SK-N-SH (cell line): Measurements from ENCODE around the gene LIN37. TPM values are rescaled to one million over a fixed set of nuclear protein-coding genes. Genes with fewer than 3 reads are reported as not detected.
A peak's percentile ranks its signal among the peaks of the same experiment; 100 is the strongest.

ENCODE experiments used
- CTCF ChIA-PET: fragments of 300-600, 350-600 bp; formaldehyde crosslinking; extraction: SDS; loops from one replicate; lab custom pipeline; 2021; lab: Yijun Ruan, JAX
- POLR2A ChIA-PET: fragments of 350-600 bp; sonication (Branson Sonifier 250); formaldehyde crosslinking; extraction: SDS; loops from one replicate; lab custom pipeline; 2020; ENCODE audit warnings: antibody characterized with exemption, inconsistent platforms; lab: Yijun Ruan, JAX
- DNase-seq: peaks from one replicate; pipeline ENCODE4 v3.0.0; 2012
- H2AFZ ChIP-seq: fragments of 200-600 bp; sonication (generic); 2 replicates; pipeline ENCODE4 v1.8.1; 2016; ENCODE audit warnings: antibody characterized with exemption, mild to moderate bottlenecking, low read depth
- H3F3A ChIP-seq: fragments of 200-600 bp; sonication (generic); replicated peaks from 2 replicates; pipeline ENCODE3; 2016; ENCODE audit warnings: antibody characterized with exemption, mild to moderate bottlenecking; ENCODE audit not compliant: insufficient read depth
- H3K27ac ChIP-seq, 2 experiments: fragments of 200-500 bp in 1 of 2; fragments of 200-600 bp in 1 of 2; sonication (Bioruptor generic) in 1 of 2; sonication (generic), shearing (Covaris generic) in 1 of 2; 2 replicates each; pipeline versions ENCODE4 v1.5.1 to v1.6.1; 2014 to 2016; ENCODE audit warnings: low read depth in 2 of 2, inconsistent platforms in 1 of 2, low read length in 1 of 2, mild to moderate bottlenecking in 1 of 2, mixed read lengths in 1 of 2
- H3K27me3 ChIP-seq: fragments of 200-600 bp; sonication (generic), shearing (Covaris generic); 2 replicates; pipeline ENCODE4 v1.6.1; 2016; ENCODE audit warnings: mixed run types; ENCODE audit not compliant: insufficient read depth
- H3K36me3 ChIP-seq, 2 experiments: fragments of 200-500 bp in 1 of 2; fragments of 200-600 bp in 1 of 2; sonication (Bioruptor generic) in 1 of 2; sonication (generic) in 1 of 2; replicated peaks in 1 of 2; 2 replicates each; pipeline versions ENCODE3 to v1.5.1; 2014 to 2016; ENCODE audit warnings: low read length in 1 of 2, mild to moderate bottlenecking in 1 of 2; ENCODE audit not compliant: insufficient read depth in 2 of 2, control insufficient read depth in 1 of 2
- H3K4me1 ChIP-seq, 2 experiments: fragments of 200-500 bp in 1 of 2; fragments of 200-600 bp in 1 of 2; sonication (Bioruptor generic) in 1 of 2; sonication (generic), shearing (Covaris generic) in 1 of 2; 2 replicates each; pipeline versions ENCODE4 v1.5.1 to v1.6.1; 2014 to 2016; ENCODE audit warnings: low read depth in 1 of 2, low read length in 1 of 2, mixed run types in 1 of 2; ENCODE audit not compliant: insufficient read depth in 2 of 2, control insufficient read depth in 1 of 2
- H3K4me2 ChIP-seq: fragments of 200-600 bp; sonication (generic), shearing (Covaris generic); 2 replicates; pipeline ENCODE4 v1.6.1; 2017; ENCODE audit warnings: mixed run types
- H3K4me3 ChIP-seq, 2 experiments: fragments of 200-500 bp in 1 of 2; fragments of 200-600 bp in 1 of 2; sonication (Bioruptor generic) in 1 of 2; sonication (generic), shearing (Covaris generic) in 1 of 2; 2 replicates each; pipeline versions ENCODE4 v1.5.1 to v1.8.1; 2014 to 2016; ENCODE audit warnings: low read depth in 2 of 2, inconsistent platforms in 1 of 2, low read length in 1 of 2, mild to moderate bottlenecking in 1 of 2, mixed read lengths in 1 of 2, moderate library complexity in 1 of 2
- H3K79me2 ChIP-seq: fragments of 200-600 bp; sonication (generic); 2 replicates; pipeline ENCODE4 v1.8.1; 2017; ENCODE audit warnings: mild to moderate bottlenecking; ENCODE audit not compliant: insufficient read depth
- H3K9ac ChIP-seq: fragments of 200-600 bp; sonication (generic); 2 replicates; pipeline ENCODE4 v1.6.1; 2017; ENCODE audit warnings: mixed run types
- H3K9me2 ChIP-seq: fragments of 200-600 bp; sonication (generic); 2 replicates; pipeline ENCODE4 v1.6.1; 2017; ENCODE audit warnings: mixed run types
- H3K9me3 ChIP-seq: fragments of 200-600 bp; sonication (generic); 2 replicates; pipeline ENCODE4 v1.6.1; 2017; ENCODE audit warnings: mixed run types, mild to moderate bottlenecking, moderate library complexity
- H4K20me1 ChIP-seq: fragments of 200-600 bp; sonication (generic); 2 replicates; pipeline ENCODE4 v1.6.1; 2017; ENCODE audit warnings: mild to moderate bottlenecking, mixed run types; ENCODE audit not compliant: insufficient read depth
- CHD2 ChIP-seq: fragments of 150-350 bp; IDR thresholded peaks from 2 replicates; pipeline ENCODE4 v1.6.1; 2018; ENCODE audit warnings: low read length; ENCODE audit not compliant: partially characterized antibody
- CTCF ChIP-seq: fragments of 200-600 bp; sonication (generic); IDR thresholded peaks from 2 replicates; pipeline ENCODE4 v1.6.1; 2017; ENCODE audit warnings: antibody characterized with exemption, mild to moderate bottlenecking, moderate library complexity
- EP300 ChIP-seq, 2 experiments: IDR thresholded peaks; 2 replicates each; pipeline versions ENCODE4 v1.4.0 to v1.6.1; 2012; ENCODE audit warnings: borderline replicate concordance in 1 of 2, low read depth in 1 of 2, low read length in 1 of 2
- RCOR1 ChIP-seq: fragments of 150-350 bp; IDR thresholded peaks from 2 replicates; pipeline ENCODE4 v1.6.1; 2017; ENCODE audit warnings: antibody characterized with exemption, low read length
- RXRA ChIP-seq: IDR thresholded peaks from 2 replicates; pipeline ENCODE4 v1.4.0; 2012; ENCODE audit warnings: low read depth, mild to moderate bottlenecking, borderline replicate concordance
- TEAD4 ChIP-seq: IDR thresholded peaks from 2 replicates; pipeline ENCODE4 v1.4.0; 2012; ENCODE audit warnings: mild to moderate bottlenecking, borderline replicate concordance; ENCODE audit not compliant: insufficient read depth
- WGBS: methylation state at CpG from one replicate; pipeline ENCODE4 v1.1.6; 2017; ENCODE audit warnings: low lambda C conversion rate; 5-methylcytosine and 5-hydroxymethylcytosine counted together
- polyA plus RNA-seq, 3 experiments: library from polyadenylated mRNA; depleted of rRNA; stranded (reverse); fragments of >200 nt; gene quantifications; 2 replicates each; pipeline ENCODE4 v1.2.3, GENCODE V29; 2012
- TF ChIP-seq, protein P1 (sequence below): IDR thresholded peaks from 2 replicates; pipeline ENCODE4 v1.6.1; 2012; ENCODE audit warnings: mild to moderate bottlenecking, low read depth, low read length, moderate library complexity

Gene LIN37
- polyA plus RNA-seq, 1 of the 3 experiments (the other 2 are of a cell fraction) = 21.1 TPM

DNA sequence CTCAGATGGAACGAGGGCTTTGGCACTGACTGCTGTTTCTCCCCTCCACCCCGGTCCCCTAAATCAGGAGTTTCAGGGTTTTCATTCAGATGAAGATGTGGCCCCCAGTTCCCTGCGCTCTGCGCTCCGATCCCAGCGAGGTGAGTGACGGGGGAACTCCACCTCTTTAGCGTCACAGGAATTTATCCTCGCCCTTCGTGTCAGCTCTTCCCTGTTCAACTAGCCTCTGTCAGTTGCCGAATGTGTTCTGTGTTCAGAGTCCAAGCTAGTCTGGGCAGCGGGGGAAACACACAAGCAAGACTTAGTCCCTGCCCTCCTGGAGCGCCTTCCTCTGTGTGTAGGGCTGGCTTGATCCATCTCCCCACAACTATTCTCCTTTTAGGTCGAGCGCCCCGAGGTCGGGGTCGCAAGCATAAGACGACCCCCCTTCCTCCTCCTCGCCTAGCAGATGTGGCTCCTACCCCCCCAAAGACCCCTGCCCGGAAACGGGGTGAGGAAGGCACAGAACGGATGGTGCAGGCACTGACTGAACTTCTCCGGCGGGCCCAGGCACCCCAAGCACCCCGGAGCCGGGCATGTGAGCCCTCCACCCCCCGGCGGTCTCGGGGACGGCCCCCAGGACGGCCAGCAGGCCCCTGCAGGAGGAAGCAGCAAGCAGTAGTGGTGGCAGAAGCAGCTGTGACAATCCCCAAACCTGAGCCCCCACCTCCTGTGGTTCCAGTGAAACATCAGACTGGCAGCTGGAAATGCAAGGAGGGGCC, 28.8 kb upstream of the LIN37 start:
- H3K4me1 ChIP-seq = peaks cover 5 to 24% of the 10 kb centered on the region in 2 experiments; a peak in 3 of 4 replicates
- H2AFZ ChIP-seq = no peak overlapping the region
- POLR2A ChIA-PET = interaction anchor here (1.2 to 1.6 kb wide), 2 partner anchors 18 to 21 kb away, joined by 3 to 5 read pairs; no protein-coding TSS in a partner anchor
- H3K9me3 ChIP-seq = no peaks in the 10 kb centered on the region
- H3K4me3 ChIP-seq = peak overlapping the region; percentile 86 to 88; a peak in 3 of 4 replicates
- TF ChIP-seq, protein P1, sequence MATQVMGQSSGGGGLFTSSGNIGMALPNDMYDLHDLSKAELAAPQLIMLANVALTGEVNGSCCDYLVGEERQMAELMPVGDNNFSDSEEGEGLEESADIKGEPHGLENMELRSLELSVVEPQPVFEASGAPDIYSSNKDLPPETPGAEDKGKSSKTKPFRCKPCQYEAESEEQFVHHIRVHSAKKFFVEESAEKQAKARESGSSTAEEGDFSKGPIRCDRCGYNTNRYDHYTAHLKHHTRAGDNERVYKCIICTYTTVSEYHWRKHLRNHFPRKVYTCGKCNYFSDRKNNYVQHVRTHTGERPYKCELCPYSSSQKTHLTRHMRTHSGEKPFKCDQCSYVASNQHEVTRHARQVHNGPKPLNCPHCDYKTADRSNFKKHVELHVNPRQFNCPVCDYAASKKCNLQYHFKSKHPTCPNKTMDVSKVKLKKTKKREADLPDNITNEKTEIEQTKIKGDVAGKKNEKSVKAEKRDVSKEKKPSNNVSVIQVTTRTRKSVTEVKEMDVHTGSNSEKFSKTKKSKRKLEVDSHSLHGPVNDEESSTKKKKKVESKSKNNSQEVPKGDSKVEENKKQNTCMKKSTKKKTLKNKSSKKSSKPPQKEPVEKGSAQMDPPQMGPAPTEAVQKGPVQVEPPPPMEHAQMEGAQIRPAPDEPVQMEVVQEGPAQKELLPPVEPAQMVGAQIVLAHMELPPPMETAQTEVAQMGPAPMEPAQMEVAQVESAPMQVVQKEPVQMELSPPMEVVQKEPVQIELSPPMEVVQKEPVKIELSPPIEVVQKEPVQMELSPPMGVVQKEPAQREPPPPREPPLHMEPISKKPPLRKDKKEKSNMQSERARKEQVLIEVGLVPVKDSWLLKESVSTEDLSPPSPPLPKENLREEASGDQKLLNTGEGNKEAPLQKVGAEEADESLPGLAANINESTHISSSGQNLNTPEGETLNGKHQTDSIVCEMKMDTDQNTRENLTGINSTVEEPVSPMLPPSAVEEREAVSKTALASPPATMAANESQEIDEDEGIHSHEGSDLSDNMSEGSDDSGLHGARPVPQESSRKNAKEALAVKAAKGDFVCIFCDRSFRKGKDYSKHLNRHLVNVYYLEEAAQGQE = no peak
- no peak for TF ChIP-seq CHD2
- TF ChIP-seq EP300 (IDR thresholded peaks at IDR 0.05; ENCODE audit: borderline replicate concordance in 1 of 2, low read depth in 1 of 2, low read length in 1 of 2) = no peak
- no peak for TF ChIP-seq RXRA
- TF ChIP-seq, all 33 proteins: peak for 0
- no peaks in the 10 kb centered on the region for H3K9me2 ChIP-seq
- WGBS = 92% methylated on average over 27 of the region's 32 CpGs
- H3K36me3 ChIP-seq = peaks cover 13 to 41% of the 10 kb centered on the region in 2 experiments
- peaks cover 28% of the 10 kb centered on the region for H4K20me1 ChIP-seq
- no peaks in the 10 kb centered on the region for H3K27me3 ChIP-seq
- H3K79me2 ChIP-seq = peaks cover 28% of the 10 kb centered on the region
- H3K27ac ChIP-seq = no peak overlapping the region
- DNase-seq = no peak
- CTCF ChIA-PET = interaction anchor here (1.1 to 1.9 kb wide), 3 partner anchors 18 to 100 kb away, joined by 3 to 4 read pairs (median 3); no protein-coding TSS in a partner anchor
- peak overlapping the region; percentile 97 for H3K4me2 ChIP-seq
- peak overlapping the region; percentile 69; the same call in 1 of the 2 replicates for H3K9ac ChIP-seq
- H3F3A ChIP-seq = peaks cover 6% of the 10 kb centered on the region

GRCh38 chr19:35720163-35720524, 28.2 kb upstream of the LIN37 start:
- H3K4me3 ChIP-seq = no peak overlapping the region
- no peaks in the 10 kb centered on the region for H3K9me2 ChIP-seq
- H3K36me3 ChIP-seq = peaks cover 13 to 46% of the 10 kb centered on the region in 2 experiments
- POLR2A ChIA-PET = interaction anchor here (1.6 kb wide), 1 partner anchor 17 kb away, joined by 5 read pairs; no protein-coding TSS in a partner anchor
- H3K27me3 ChIP-seq = no peaks in the 10 kb centered on the region
- no peaks in the 10 kb centered on the region for H3K9me3 ChIP-seq
- H3K4me2 ChIP-seq = no peak overlapping the region
- H3K79me2 ChIP-seq = peaks cover 28% of the 10 kb centered on the region
- 96% methylated on average over 9 of the region's 9 CpGs for WGBS
- peaks cover 6% of the 10 kb centered on the region for H3F3A ChIP-seq
- CTCF ChIA-PET = interaction anchor here (2.4 kb wide), 1 partner anchor 20 kb away, joined by 7 read pairs; no protein-coding TSS in a partner anchor
- H4K20me1 ChIP-seq = peaks cover 28% of the 10 kb centered on the region
- no peak for DNase-seq
- peaks cover 5 to 24% of the 10 kb centered on the region in 2 experiments; a peak in 3 of 4 replicates for H3K4me1 ChIP-seq
- H2AFZ ChIP-seq = no peak overlapping the region
- TF ChIP-seq TEAD4 (no peak), RCOR1 (no peak), RXRA (no peak), CTCF (no peak)
- H3K27ac ChIP-seq = no peak overlapping the region
- H3K9ac ChIP-seq = no peak overlapping the region
